Urinary bladder (tissue), 2 donors: ENCODE data around the gene OR6C3. TPM values are rescaled to one million over a fixed set of nuclear protein-coding genes. Genes with fewer than 3 reads are reported as not detected.

Experiments used
- polyA plus RNA-seq: library from polyadenylated mRNA; stranded (reverse); fragments of 200-250 nt; gene quantifications from one replicate; pipeline ENCODE4 v1.2.3, GENCODE V29; 2013
- total RNA-seq: library from RNA; depleted of rRNA; stranded (reverse); fragments of >200 nt; gene quantifications from one replicate; pipeline ENCODE4 v1.2.3, GENCODE V29; 2014
- donor health status: healthy.

Gene OR6C3
- total and polyA plus RNA-seq, 2 donors: not detected

Other genes with a start within 250 kb of the OR6C3 start
- gene OR9K2, start 204.3 kb upstream of the OR6C3 start, total RNA-seq: not detected
- gene OR9K2, start 204.3 kb upstream of the OR6C3 start, polyA plus RNA-seq: not detected
- gene OR10A7, start 109.7 kb upstream of the OR6C3 start, total RNA-seq: not detected
- gene OR10A7, start 109.7 kb upstream of the OR6C3 start, polyA plus RNA-seq: not detected
- gene OR6C74, start 86.1 kb upstream of the OR6C3 start, total RNA-seq: not detected
- gene OR6C74, start 86.1 kb upstream of the OR6C3 start, polyA plus RNA-seq: not detected
- gene OR6C6, start 34.2 kb upstream of the OR6C3 start, total RNA-seq: not detected
- not detected for gene OR6C6, start 34.2 kb upstream of the OR6C3 start, polyA plus RNA-seq
- gene OR6C1, start 16.4 kb upstream of the OR6C3 start, total RNA-seq: not detected
- gene OR6C1, start 16.4 kb upstream of the OR6C3 start, polyA plus RNA-seq: not detected
- gene OR6C75, start 32.2 kb downstream of the OR6C3 start, total RNA-seq: not detected
- not detected for gene OR6C75, start 32.2 kb downstream of the OR6C3 start, polyA plus RNA-seq
- gene OR6C65, start 69.8 kb downstream of the OR6C3 start, total RNA-seq: not detected
- not detected for gene OR6C65, start 69.8 kb downstream of the OR6C3 start, polyA plus RNA-seq
- gene OR6C76, start 95.5 kb downstream of the OR6C3 start, total RNA-seq: not detected
- gene OR6C76, start 95.5 kb downstream of the OR6C3 start, polyA plus RNA-seq: not detected
- 0.42 TPM for gene OR6C2, start 113.3 kb downstream of the OR6C3 start, total RNA-seq
- gene OR6C2, start 113.3 kb downstream of the OR6C3 start, polyA plus RNA-seq: not detected
- gene OR6C70, start 139.4 kb downstream of the OR6C3 start, total RNA-seq: not detected
- not detected for gene OR6C70, start 139.4 kb downstream of the OR6C3 start, polyA plus RNA-seq
- not detected for gene OR6C68, start 161.6 kb downstream of the OR6C3 start, total RNA-seq
- gene OR6C68, start 161.6 kb downstream of the OR6C3 start, polyA plus RNA-seq: not detected
- not detected for gene OR6C4, start 218.9 kb downstream of the OR6C3 start, total RNA-seq
- gene OR6C4, start 218.9 kb downstream of the OR6C3 start, polyA plus RNA-seq: not detected
- gene OR2AP1, start 241.7 kb downstream of the OR6C3 start, total RNA-seq: not detected
- not detected for gene OR2AP1, start 241.7 kb downstream of the OR6C3 start, polyA plus RNA-seq